Skeletal muscle tissue (tissue), 4 donors: ENCODE results near the gene CBX6. TPM values are rescaled to one million over a fixed set of nuclear protein-coding genes. Genes with fewer than 3 reads are reported as not detected.

ENCODE experiments used
- H3K27ac ChIP-seq: one replicate; pipeline ENCODE4 v1.7.0; 2013; ENCODE audit warnings: mild to moderate bottlenecking, low read depth, low read length, inconsistent platforms
- H3K27me3 ChIP-seq, 3 donors: one replicate each; pipeline ENCODE4 v1.7.0; 2013; ENCODE audit warnings: low read length in 3 of 3; ENCODE audit not compliant: control insufficient read depth in 3 of 3, insufficient read depth in 3 of 3
- H3K36me3 ChIP-seq, 3 donors: one replicate each; pipeline ENCODE4 v1.7.0; 2013; ENCODE audit warnings: low read length in 3 of 3; ENCODE audit not compliant: control insufficient read depth in 3 of 3, insufficient read depth in 3 of 3
- H3K4me1 ChIP-seq, 3 donors: one replicate each; pipeline ENCODE4 v1.7.0; 2013; ENCODE audit warnings: low read length in 3 of 3, mild to moderate bottlenecking in 3 of 3; ENCODE audit not compliant: control insufficient read depth in 3 of 3, insufficient read depth in 3 of 3
- H3K4me3 ChIP-seq, 3 donors: one replicate each; pipeline ENCODE4 v1.7.0; 2013; ENCODE audit warnings: low read length in 3 of 3
- H3K9ac ChIP-seq, 3 donors: one replicate each; pipeline ENCODE4 v1.7.0; 2013; ENCODE audit warnings: low read length in 3 of 3, mild to moderate bottlenecking in 3 of 3, moderate library complexity in 2 of 3, low read depth in 1 of 3
- H3K9me3 ChIP-seq, 3 donors: one replicate each; pipeline ENCODE4 v1.7.0; 2013; ENCODE audit warnings: low read length in 3 of 3; ENCODE audit not compliant: control insufficient read depth in 3 of 3
- total RNA-seq: library from RNA; depleted of rRNA; stranded (reverse); fragments of >200 nt; gene quantifications from one replicate; pipeline ENCODE4 v1.2.3, GENCODE V29; 2014
- donor health status: Osteomylitis.

CBX6 gene
- total RNA-seq, 1 donor from 2014 or later = 19.3 TPM

DNA sequence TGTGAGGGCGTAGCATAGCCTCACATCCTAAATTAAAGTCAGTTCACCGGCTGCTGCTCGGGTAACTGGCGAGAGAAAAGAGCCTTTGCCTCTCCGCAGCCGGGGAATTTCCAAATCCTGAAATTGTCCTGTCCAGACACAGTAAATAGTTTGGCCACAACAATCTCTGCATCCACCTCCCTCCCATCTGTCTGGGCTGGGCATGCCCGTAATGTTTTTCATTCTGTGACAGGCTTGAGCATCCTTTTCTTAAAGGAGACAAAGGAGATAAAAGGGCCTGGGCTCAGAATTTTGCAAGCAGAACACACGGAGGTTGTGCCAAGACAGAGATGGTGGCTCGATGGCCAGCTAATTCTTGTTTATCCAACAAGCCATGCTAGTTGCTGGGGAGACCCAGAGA lies 19.2 kb upstream of the CBX6 start:
- Histone ChIP-seq H3K27ac (no peak overlapping the region), H3K9ac (no peak overlapping the region), H3K4me1 (no peaks in the 10 kb centered on the region), H3K27me3 (peaks cover 6 to 9% (median 8%) of the 10 kb centered on the region in 3 donors), H3K36me3 (no peaks in the 10 kb centered on the region), H3K4me3 (no peak overlapping the region), H3K9me3 (no peaks in the 10 kb centered on the region)

DNA sequence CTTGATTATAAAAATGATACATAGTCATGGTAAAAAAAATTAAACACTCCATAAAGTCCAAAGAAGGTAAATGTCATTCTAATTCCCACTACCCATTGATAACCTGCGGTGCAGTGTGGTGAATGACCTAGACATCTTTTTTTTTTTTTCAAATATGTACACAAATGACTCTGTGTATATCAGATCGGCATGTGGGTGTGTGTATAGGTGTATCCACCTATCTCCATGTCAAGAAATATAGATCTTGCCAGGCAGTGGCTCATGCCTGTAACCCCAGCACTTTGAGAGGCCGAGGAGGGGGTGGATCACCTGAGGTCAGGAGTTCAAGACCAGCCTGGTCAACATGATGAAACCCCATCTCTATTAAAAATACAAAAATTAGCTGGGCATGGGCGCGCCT lies 18.4 kb upstream of the CBX6 start:
- no peak overlapping the region for H3K27ac ChIP-seq
- no peaks in the 10 kb centered on the region for H3K4me1 ChIP-seq
- H3K9ac ChIP-seq = no peak overlapping the region
- no peaks in the 10 kb centered on the region for H3K9me3 ChIP-seq
- no peaks in the 10 kb centered on the region for H3K36me3 ChIP-seq
- H3K27me3 ChIP-seq = peaks cover 6 to 9% (median 8%) of the 10 kb centered on the region in 3 donors
- no peak overlapping the region for H3K4me3 ChIP-seq

DNA sequence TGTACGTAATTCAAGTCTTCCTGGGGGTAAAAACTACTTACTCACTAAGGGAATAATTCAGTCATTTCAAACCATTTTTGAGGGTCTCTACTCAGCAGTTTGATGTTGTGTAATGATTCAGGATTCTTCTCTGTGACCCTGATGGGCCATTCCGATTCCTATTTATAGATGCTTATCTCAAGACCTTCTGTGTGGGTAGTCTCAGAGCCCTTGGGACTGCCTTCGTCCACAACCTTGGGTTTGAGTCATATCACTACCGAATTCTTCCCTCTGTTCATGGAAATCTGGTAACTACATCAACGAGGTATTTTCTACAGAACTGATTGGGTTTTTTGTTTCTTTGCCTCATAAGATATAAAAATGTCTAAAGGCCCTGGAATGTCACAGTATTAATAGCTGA lies 14.3 kb upstream of the CBX6 start:
- H3K9me3 ChIP-seq = no peaks in the 10 kb centered on the region
- H3K9ac ChIP-seq = no peak overlapping the region
- H3K36me3 ChIP-seq = no peaks in the 10 kb centered on the region
- peaks cover 0 to 5% (median 0%) of the 10 kb centered on the region in 3 donors for H3K27me3 ChIP-seq
- no peak overlapping the region for H3K4me3 ChIP-seq
- H3K27ac ChIP-seq = no peak overlapping the region
- peaks cover 13 to 16% (median 14%) of the 10 kb centered on the region in 3 donors for H3K4me1 ChIP-seq

DNA sequence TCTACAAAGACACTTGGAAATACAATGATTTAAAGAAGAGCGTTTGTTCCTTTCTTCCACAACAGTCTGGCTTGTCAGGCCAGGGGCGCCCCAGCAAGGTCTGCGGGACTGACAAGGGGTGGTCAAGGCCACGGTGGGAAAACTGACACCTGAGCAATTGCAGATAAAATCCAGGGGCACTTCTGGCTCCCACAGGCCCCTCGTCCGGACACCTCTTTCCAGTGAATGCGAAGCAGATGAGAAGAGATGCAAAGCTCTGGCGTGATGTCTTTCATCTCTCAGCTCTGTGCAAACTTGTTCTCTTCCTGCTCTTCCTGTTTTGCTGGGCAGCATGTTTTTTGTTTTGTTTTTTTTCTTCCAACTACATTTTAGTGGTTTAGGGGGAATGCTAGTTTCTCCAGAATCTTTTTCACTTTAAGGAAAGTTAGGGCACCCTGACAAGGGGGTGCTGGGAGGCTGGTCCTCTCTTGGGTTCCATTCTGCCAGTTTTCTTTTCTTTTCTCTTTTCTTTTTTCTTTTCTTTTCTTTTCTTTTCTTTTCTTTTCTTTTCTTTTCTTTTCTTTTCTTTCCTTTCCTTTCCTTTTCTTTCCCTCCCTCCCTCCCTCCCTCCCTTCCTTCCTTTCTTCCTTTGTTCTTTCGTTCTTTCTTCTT lies 11.1 kb upstream of the CBX6 start:
- H3K27me3 ChIP-seq = no peaks in the 10 kb centered on the region
- no peaks in the 10 kb centered on the region for H3K9me3 ChIP-seq
- no peak overlapping the region for H3K9ac ChIP-seq
- no peak overlapping the region for H3K27ac ChIP-seq
- no peaks in the 10 kb centered on the region for H3K36me3 ChIP-seq
- no peak overlapping the region for H3K4me3 ChIP-seq
- peaks cover 15 to 18% (median 16%) of the 10 kb centered on the region in 3 donors for H3K4me1 ChIP-seq

DNA sequence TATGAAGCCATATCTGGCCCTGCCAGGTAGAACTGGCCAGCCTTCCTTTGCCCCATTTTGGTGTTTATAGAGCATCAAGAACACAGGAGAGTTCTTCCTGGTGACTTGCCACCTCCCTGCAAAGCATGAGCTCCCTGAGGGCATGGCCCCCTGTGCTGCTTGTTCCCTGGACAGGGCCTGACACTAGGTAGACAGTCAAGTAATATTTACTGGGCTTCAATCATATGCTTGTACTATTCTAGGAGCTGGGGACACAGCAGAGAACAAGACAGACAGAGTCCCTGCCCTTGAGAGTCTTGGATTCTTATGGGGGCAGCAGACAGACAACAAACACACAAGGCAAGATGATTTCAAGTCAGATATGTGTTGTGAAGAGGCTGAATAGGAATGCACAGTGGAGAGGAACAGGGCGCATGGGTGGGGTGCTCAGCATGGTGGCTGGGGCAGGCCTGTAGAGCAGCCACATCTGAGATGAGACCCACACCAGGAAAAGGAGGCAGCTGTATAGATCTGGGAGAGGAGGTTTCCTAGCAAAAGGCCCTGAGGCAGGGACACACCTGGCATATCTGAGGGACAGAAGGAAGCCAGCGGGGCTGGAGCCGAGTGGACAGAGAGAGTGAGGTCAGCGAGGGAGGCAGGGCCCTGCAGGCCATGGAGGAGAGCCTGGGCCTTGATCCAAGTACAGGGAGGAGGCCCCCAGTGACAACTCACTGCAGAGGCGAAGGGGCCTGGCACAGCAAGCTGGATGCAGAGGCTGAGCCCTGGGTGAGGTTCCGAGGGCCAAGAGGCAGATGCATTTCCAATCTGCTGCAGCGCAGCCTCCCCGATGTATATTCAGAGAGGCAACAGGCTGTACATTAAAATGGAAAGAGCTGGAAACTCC lies 10.2 kb upstream of the CBX6 start:
- peak overlapping the region in 1 of 3 donors; percentile 82 for H3K9ac ChIP-seq
- H3K27me3 ChIP-seq = no peaks in the 10 kb centered on the region
- H3K36me3 ChIP-seq = no peaks in the 10 kb centered on the region
- H3K4me1 ChIP-seq = peaks cover 15 to 18% (median 16%) of the 10 kb centered on the region in 3 donors
- no peaks in the 10 kb centered on the region for H3K9me3 ChIP-seq
- H3K4me3 ChIP-seq = peak overlapping the region in 1 of 3 donors; percentile 49
- H3K27ac ChIP-seq = peak overlapping the region; percentile 78

DNA sequence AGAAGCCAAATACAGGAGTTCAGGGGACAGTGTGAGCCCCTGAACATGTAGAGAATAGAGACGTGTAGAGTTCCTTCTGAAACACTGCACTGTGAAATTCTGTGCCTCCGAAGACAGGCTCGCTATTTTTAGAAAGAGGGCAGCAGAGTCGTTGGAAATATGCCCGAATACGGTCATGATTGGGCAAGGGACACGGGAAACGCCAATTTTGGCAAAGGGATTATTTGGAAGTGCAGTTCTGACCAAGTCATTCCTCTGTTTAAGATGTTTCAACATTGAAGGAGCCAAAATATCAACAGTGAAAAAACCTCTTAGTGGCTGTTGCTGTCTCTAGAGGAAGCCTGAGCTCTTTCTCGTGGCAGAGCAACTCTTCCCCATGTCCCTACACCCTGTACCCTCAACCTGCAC lies 9.5 kb upstream of the CBX6 start:
- Histone ChIP-seq H3K9me3 (no peaks in the 10 kb centered on the region), H3K27me3 (no peaks in the 10 kb centered on the region), H3K4me3 (peak overlapping the region; percentile 4 to 66 (median 49)), H3K36me3 (no peaks in the 10 kb centered on the region), H3K4me1 (peaks cover 15 to 18% (median 16%) of the 10 kb centered on the region in 3 donors), H3K27ac (peak overlapping the region; percentile 78), H3K9ac (peak overlapping the region; percentile 68 to 82 (median 74))

DNA sequence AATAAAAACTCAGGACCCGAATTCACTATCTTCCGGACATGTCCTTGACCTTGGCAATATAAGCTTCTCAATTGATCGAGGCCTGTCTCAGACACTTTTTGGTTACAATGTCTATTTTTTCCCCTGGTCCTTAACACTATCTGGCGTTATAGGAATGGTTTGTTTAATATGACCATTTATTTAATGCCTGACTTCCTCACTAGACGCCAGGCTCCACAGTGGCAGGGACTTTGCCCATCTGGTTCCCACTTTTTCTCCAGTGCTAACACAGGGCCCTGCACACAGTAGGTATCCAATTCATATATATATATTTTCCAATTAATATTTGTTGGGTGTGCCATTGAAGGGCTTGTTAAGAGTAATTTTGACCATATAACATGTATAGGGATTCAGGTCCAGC lies 7.9 kb upstream of the CBX6 start:
- Histone ChIP-seq H3K9ac (no peak overlapping the region), H3K36me3 (no peaks in the 10 kb centered on the region), H3K27ac (no peak overlapping the region), H3K4me1 (peaks cover 15 to 18% (median 16%) of the 10 kb centered on the region in 3 donors), H3K27me3 (no peaks in the 10 kb centered on the region), H3K9me3 (no peaks in the 10 kb centered on the region), H3K4me3 (no peak overlapping the region)

DNA sequence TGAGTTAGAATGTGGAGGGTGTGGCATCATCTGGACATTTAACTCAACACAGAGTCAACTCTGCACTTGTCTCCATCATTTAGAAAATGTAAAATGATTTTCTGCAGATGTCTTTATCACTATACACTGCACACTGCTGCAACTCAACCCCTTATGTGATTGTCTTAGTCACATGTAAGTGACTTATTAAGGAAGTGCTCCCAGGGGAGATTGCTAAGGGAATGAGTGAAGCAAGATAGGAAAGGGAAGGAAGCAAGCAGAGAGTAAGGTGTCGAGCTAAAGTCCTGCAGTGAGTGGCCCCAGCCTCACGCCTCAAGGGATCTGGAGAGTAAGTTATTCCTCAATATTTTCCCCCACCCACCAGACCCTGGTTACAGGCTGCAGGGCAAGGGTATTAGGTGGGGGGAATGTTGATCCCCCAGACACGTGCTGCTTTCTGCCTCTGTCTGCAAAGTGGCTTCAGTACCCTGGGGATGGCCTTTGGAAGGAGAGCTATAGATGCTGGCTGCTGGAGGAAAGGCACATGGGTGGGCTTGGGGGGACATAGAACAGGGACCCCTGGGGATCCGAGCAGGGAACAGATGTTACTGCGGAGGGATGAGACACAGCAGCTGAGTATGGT lies 7.2 kb upstream of the CBX6 start:
- no peak overlapping the region for H3K9ac ChIP-seq
- H3K4me3 ChIP-seq = no peak overlapping the region

DNA sequence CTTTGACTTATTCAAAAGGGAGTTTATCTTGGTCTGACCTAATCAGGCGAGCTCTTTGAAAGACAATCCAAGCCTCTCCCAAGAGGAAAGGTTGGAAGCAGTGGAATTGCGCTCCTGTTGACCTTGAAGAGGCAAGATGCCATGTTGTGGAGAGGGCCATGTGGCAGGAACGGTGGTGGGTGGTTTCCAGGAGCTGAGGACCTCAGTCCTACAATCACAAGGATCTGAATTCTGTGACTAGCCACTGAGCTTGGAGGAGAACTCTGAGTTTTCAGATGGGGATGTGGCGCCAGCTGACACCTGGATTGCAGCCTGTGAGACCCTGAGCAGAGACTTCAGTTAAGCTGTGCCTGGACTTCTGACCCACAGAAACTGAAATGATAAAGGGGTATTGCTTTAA lies 6.0 kb upstream of the CBX6 start:
- Histone ChIP-seq H3K4me1 (peaks cover 16 to 26% (median 17%) of the 10 kb centered on the region in 3 donors), H3K4me3 (no peak overlapping the region), H3K9ac (no peak overlapping the region), H3K27me3 (no peaks in the 10 kb centered on the region), H3K27ac (no peak overlapping the region), H3K9me3 (no peaks in the 10 kb centered on the region), H3K36me3 (no peaks in the 10 kb centered on the region)

More for the DNA sequence above, 7.2 kb upstream of the CBX6 start:
- peaks cover 15 to 18% (median 16%) of the 10 kb centered on the region in 3 donors for H3K4me1 ChIP-seq
- no peaks in the 10 kb centered on the region for H3K27me3 ChIP-seq
- no peaks in the 10 kb centered on the region for H3K9me3 ChIP-seq
- H3K27ac ChIP-seq = no peak overlapping the region
- no peaks in the 10 kb centered on the region for H3K36me3 ChIP-seq
